Neural cell (in vitro differentiated cells): ENCODE data around the gene FGD4. TPM values are rescaled to one million over a fixed set of nuclear protein-coding genes. Genes with fewer than 3 reads are reported as not detected.

Experiments used
- H2AFZ ChIP-seq: fragments of 200-600, 300-800 bp; sonication (generic), shearing (Covaris generic); 2 replicates; pipeline ENCODE4 v1.6.0; 2014; ENCODE audit warnings: low read depth, mild to moderate bottlenecking, antibody characterized with exemption, low read length, moderate library complexity
- H3F3A ChIP-seq: fragments of 200-600 bp; shearing (Covaris generic); 2 replicates; pipeline ENCODE4 v1.6.1; 2016; ENCODE audit warnings: mild to moderate bottlenecking, moderate library complexity, mixed read lengths, antibody characterized with exemption, low read length; ENCODE audit not compliant: insufficient read depth, poor library complexity, severe bottlenecking
- H3K27ac ChIP-seq: fragments of 200-600, 300-800 bp; sonication (generic), shearing (Covaris generic); 2 replicates; pipeline ENCODE4 v1.5.1; 2014; ENCODE audit warnings: mild to moderate bottlenecking, low read length, moderate library complexity
- H3K27me3 ChIP-seq: fragments of 300-800, 200-600 bp; sonication (generic), shearing (Covaris generic); 2 replicates; pipeline ENCODE4 v1.6.0; 2014; ENCODE audit warnings: mild to moderate bottlenecking, low read depth, low read length, moderate library complexity; ENCODE audit not compliant: insufficient read depth
- H3K36me3 ChIP-seq: fragments of 300-800, 200-600 bp; sonication (generic), shearing (Covaris generic); 2 replicates; pipeline ENCODE4 v1.5.1; 2014; ENCODE audit warnings: mild to moderate bottlenecking, antibody characterized with exemption, low read length, moderate library complexity; ENCODE audit not compliant: insufficient read depth
- H3K4me2 ChIP-seq: fragments of 300-800, 200-600 bp; sonication (generic), shearing (Covaris generic); 2 replicates; pipeline ENCODE4 v1.6.0; 2014; ENCODE audit warnings: mild to moderate bottlenecking, low read length
- H3K4me3 ChIP-seq: fragments of 300-800, 200-600 bp; sonication (generic), shearing (Covaris generic); 2 replicates; pipeline ENCODE4 v1.5.1; 2014; ENCODE audit warnings: mild to moderate bottlenecking, low read length, moderate library complexity
- H3K79me2 ChIP-seq: fragments of 200-600 bp; shearing (Covaris generic); replicated peaks from 2 replicates; pipeline ENCODE4 v1.6.0; 2014; ENCODE audit warnings: mild to moderate bottlenecking, low read length, moderate library complexity; ENCODE audit not compliant: insufficient read depth
- H3K9ac ChIP-seq: fragments of 300-800, 200-600 bp; sonication (generic), shearing (Covaris generic); 2 replicates; pipeline ENCODE4 v1.6.1; 2016; ENCODE audit warnings: mild to moderate bottlenecking, low read length, mixed read lengths
- H3K9me2 ChIP-seq: fragments of 200-600 bp; shearing (Covaris generic); 2 replicates; pipeline ENCODE4 v1.6.1; 2016; ENCODE audit warnings: mild to moderate bottlenecking, low read length, mixed read lengths; ENCODE audit not compliant: insufficient read depth
- H3K9me3 ChIP-seq: fragments of 200-600, 300-800 bp; sonication (generic), shearing (Covaris generic); 2 replicates; pipeline ENCODE4 v1.6.1; 2016; ENCODE audit warnings: mild to moderate bottlenecking, mixed run types, low read length, moderate library complexity, mixed read lengths
- H4K20me1 ChIP-seq: fragments of 200-600 bp; shearing (Covaris generic); 2 replicates; pipeline ENCODE4 v1.6.1; 2016; ENCODE audit warnings: mild to moderate bottlenecking, mixed run types; ENCODE audit not compliant: insufficient read depth
- EP300 ChIP-seq: fragments of 450-650 bp; conservative IDR thresholded peaks from 2 replicates; pipeline ENCODE4 v1.6.1; 2014; ENCODE audit warnings: antibody characterized with exemption, mild to moderate bottlenecking, moderate library complexity; ENCODE audit not compliant: poor library complexity, severe bottlenecking
- EZH2 ChIP-seq: fragments of 200-600, 300-800 bp; shearing (Covaris generic), sonication (generic); IDR thresholded peaks from 2 replicates; pipeline ENCODE4 v1.6.1; 2014; ENCODE audit warnings: antibody characterized with exemption, low read length, borderline replicate concordance, mild to moderate bottlenecking; ENCODE audit not compliant: insufficient read depth, poor library complexity, severe bottlenecking
- MXI1 ChIP-seq: fragments of 450-650 bp; conservative IDR thresholded peaks from 2 replicates; pipeline ENCODE4 v1.6.1; 2014; ENCODE audit warnings: antibody characterized with exemption, mild to moderate bottlenecking; ENCODE audit not compliant: poor library complexity, severe bottlenecking
- POLR2AphosphoS5 ChIP-seq: IDR thresholded peaks from 2 replicates; pipeline ENCODE4 v1.6.1; 2012
- RAD21 ChIP-seq: fragments of 450-650 bp; conservative IDR thresholded peaks from 2 replicates; pipeline ENCODE4 v1.6.1; 2014; ENCODE audit warnings: antibody characterized with exemption, mild to moderate bottlenecking, moderate library complexity
- REST ChIP-seq: IDR thresholded peaks from 2 replicates; pipeline ENCODE4 v1.6.1; 2012; ENCODE audit warnings: borderline replicate concordance
- SMC3 ChIP-seq: fragments of 450-650 bp; conservative IDR thresholded peaks from 2 replicates; pipeline ENCODE4 v1.6.1; 2014; ENCODE audit warnings: antibody characterized with exemption, mild to moderate bottlenecking, moderate library complexity; ENCODE audit not compliant: poor library complexity
- TAF1 ChIP-seq: IDR thresholded peaks from 2 replicates; pipeline ENCODE4 v1.6.1; 2012; ENCODE audit warnings: low read depth
- polyA plus RNA-seq: library from polyadenylated mRNA; depleted of rRNA; stranded (reverse); fragments of >200 nt; gene quantifications from 2 replicates; pipeline ENCODE4 v1.2.3, GENCODE V29; 2014
- TF ChIP-seq, protein P1 (sequence below): fragments of 450-650 bp; IDR thresholded peaks from 2 replicates; pipeline ENCODE4 v1.5.1; 2014; ENCODE audit warnings: antibody characterized with exemption, mild to moderate bottlenecking, moderate library complexity; ENCODE audit not compliant: poor library complexity, severe bottlenecking

The FGD4 gene
- polyA plus RNA-seq, 1 donor from 2014 or later = 24.4 TPM

GRCh38 chr12:32501835-32502333 lies 102.5 kb downstream of the FGD4 start:
- Histone ChIP-seq H3K27me3 (no peaks in the 10 kb centered on the region), H3K9ac (peak overlapping the region; percentile 66), H3K79me2 (peaks cover 46% of the 10 kb centered on the region), H3K36me3 (no peaks in the 10 kb centered on the region), H4K20me1 (no peaks in the 10 kb centered on the region), H3F3A (no peaks in the 10 kb centered on the region), H3K9me3 (no peaks in the 10 kb centered on the region), H3K27ac (peak overlapping the region; percentile 71), H2AFZ (no peak overlapping the region), H3K4me2 (peak overlapping the region; percentile 81), H3K4me3 (peak overlapping the region; percentile 73), H3K9me2 (no peaks in the 10 kb centered on the region)
- peak; percentile 31 for TF ChIP-seq EP300
- no peak for TF ChIP-seq TAF1
- TF ChIP-seq SMC3 = peak; percentile 40
- peak; percentile 32 for TF ChIP-seq REST
- no peak for TF ChIP-seq EZH2
- TF ChIP-seq, protein P1, sequence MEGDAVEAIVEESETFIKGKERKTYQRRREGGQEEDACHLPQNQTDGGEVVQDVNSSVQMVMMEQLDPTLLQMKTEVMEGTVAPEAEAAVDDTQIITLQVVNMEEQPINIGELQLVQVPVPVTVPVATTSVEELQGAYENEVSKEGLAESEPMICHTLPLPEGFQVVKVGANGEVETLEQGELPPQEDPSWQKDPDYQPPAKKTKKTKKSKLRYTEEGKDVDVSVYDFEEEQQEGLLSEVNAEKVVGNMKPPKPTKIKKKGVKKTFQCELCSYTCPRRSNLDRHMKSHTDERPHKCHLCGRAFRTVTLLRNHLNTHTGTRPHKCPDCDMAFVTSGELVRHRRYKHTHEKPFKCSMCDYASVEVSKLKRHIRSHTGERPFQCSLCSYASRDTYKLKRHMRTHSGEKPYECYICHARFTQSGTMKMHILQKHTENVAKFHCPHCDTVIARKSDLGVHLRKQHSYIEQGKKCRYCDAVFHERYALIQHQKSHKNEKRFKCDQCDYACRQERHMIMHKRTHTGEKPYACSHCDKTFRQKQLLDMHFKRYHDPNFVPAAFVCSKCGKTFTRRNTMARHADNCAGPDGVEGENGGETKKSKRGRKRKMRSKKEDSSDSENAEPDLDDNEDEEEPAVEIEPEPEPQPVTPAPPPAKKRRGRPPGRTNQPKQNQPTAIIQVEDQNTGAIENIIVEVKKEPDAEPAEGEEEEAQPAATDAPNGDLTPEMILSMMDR = no peak
- no peak for TF ChIP-seq MXI1
- peak; percentile 20 for TF ChIP-seq RAD21
- peak; percentile 76 for TF ChIP-seq POLR2AphosphoS5

DNA sequence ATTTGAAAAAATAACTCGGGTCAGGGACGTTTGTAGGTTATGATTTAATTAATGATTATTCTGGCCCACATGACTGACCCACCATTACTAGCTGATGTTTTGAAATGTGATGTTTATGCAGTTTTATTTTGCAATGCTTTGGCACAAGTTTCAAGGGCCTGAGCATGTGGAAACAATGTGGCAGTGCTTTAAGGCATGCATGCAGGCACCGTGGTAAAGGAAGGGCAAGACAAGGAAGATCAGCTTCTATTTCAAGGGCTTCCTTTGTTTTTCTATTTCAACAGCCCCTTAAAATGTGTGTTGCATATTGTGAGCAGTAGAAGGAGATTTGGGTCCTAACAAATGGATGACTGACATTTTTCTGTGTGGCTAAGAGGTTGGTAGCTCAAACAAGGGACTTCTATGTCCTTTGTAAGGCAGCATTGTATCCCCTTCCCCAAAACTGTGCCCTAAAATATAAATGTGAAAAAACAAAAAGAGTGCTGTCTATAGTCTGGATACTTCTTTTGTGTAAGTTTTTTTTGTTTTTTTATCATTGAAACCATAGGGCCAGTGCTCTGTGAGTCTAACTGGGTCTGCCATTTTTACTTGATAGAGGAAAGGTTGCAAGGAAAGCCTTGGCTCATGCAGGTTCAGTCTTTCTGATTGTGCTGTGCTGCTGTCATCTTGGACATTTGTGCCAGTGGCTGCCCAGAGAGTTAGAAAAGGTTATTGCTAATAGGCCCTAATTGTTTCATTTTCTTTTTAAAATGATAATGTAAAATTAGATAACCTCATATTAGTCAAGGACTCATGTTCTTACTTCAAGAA lies 103.5 kb downstream of the FGD4 start:
- Histone ChIP-seq H3K9me2 (no peaks in the 10 kb centered on the region), H3K4me2 (peak overlapping the region; percentile 81), H4K20me1 (no peaks in the 10 kb centered on the region), H3K9me3 (no peaks in the 10 kb centered on the region), H3K36me3 (no peaks in the 10 kb centered on the region), H3K27ac (peak overlapping the region; percentile 71), H3F3A (no peaks in the 10 kb centered on the region), H3K27me3 (no peaks in the 10 kb centered on the region), H3K9ac (peak overlapping the region; percentile 66), H3K79me2 (peaks cover 55% of the 10 kb centered on the region), H2AFZ (no peak overlapping the region), H3K4me3 (peak overlapping the region; percentile 73)
- TF ChIP-seq POLR2AphosphoS5 (no peak), MXI1 (peak; percentile 97), TAF1 (no peak)
